ENCODE measurements around the gene UNC5A. TPM values are rescaled to one million over a fixed set of nuclear protein-coding genes. Genes with fewer than 3 reads are reported as not detected.

Gene UNC5A
- total RNA-seq, 1 experiment from 2014 or later, result 10.1 TPM

- Histone ChIP-seq H3K27me3 (ENCODE audit: insufficient read depth, low read length) (no peaks in the 10 kb centered on the region), H3K4me1 (ENCODE audit: control insufficient read depth in 1 of 2, insufficient read depth in 2 of 2, low read length in 2 of 2) (peaks cover 34 to 45% of the 10 kb centered on the region in 2 experiments), H4K20me1 (ENCODE audit: insufficient read depth) (no peaks in the 10 kb centered on the region), H3K36me3 (ENCODE audit: control insufficient read depth in 1 of 2, insufficient read depth in 2 of 2, low read length in 2 of 2) (no peaks in the 10 kb centered on the region), H3K4me2 (ENCODE audit: low read length) (peak overlapping the region; percentile 91), H3K27ac (ENCODE audit: low read depth, low read length) (no peak overlapping the region), H3K9me2 (ENCODE audit: insufficient read depth) (no peaks in the 10 kb centered on the region), H3K79me2 (ENCODE audit: insufficient read depth, low read length) (no peaks in the 10 kb centered on the region), H3K9me3 (ENCODE audit: control insufficient read depth in 1 of 2, insufficient read depth in 1 of 2, low read depth in 1 of 2, low read length in 2 of 2) (no peaks in the 10 kb centered on the region), H2AFZ (ENCODE audit: low read depth, low read length, poor library complexity, severe bottlenecking) (no peak overlapping the region), H3K4me3 (replicated peaks in 1 of 2; ENCODE audit: low read depth in 1 of 2, low read length in 2 of 2) (no peak overlapping the region), H3K9ac (ENCODE audit: low read length) (no peak overlapping the region)
- intact Hi-C loops (cut with micrococcal nuclease), result loop anchor here (5.0 kb wide), 1 partner anchor 162 kb away; no protein-coding TSS in a partner anchor
- BruUV-seq (replicated peaks), result no TSS peak
- ATAC-seq (0 out of 2 replicates have a peak, but pooled peaks have one; percentile 23), DNase-seq (ENCODE audit: low read depth, low spot score) (no peak)
- RAD21 ChIA-PET (ENCODE audit: low non-redundant PET in 1 of 2, low total read pairs in 2 of 2, uncharacterized antibody in 2 of 2, unreplicated experiment in 2 of 2), result no interaction called here
- TF ChIP-seq RAD21 (IDR thresholded peaks at IDR 0.05; ENCODE audit: low read depth) (no peak), ELF1 (IDR thresholded peaks at IDR 0.05; ENCODE audit: borderline replicate concordance, low read depth) (no peak), CTCF (IDR thresholded peaks at IDR 0.05 in 2 of 3, conservative IDR thresholded peaks at IDR 0.05 in 1 of 3; ENCODE audit: borderline replicate concordance in 1 of 3, insufficient read depth in 1 of 3, low read depth in 2 of 3, low read length in 2 of 3) (no peak), CBX3 (IDR thresholded peaks at IDR 0.05; ENCODE audit: low read depth) (no peak), ZNF274 (IDR thresholded peaks at IDR 0.05; ENCODE audit: low read depth, low read length) (no peak), POLR2AphosphoS5 (IDR thresholded peaks at IDR 0.05; ENCODE audit: low read depth, low read length) (no peak), POLR2A (IDR thresholded peaks at IDR 0.05; ENCODE audit: borderline replicate concordance, extremely low read depth, insufficient read depth, insufficient read length) (no peak), SRF (IDR thresholded peaks at IDR 0.05; ENCODE audit: low read depth) (no peak), JUND (IDR thresholded peaks at IDR 0.05) (no peak), CEBPB (IDR thresholded peaks at IDR 0.05; ENCODE audit: low read depth) (no peak), ZFX (IDR thresholded peaks at IDR 0.05) (no peak), ATF3 (IDR thresholded peaks at IDR 0.05) (no peak), MAX (IDR thresholded peaks at IDR 0.05) (no peak), YY1 (IDR thresholded peaks at IDR 0.05; ENCODE audit: extremely low read depth, insufficient replicate concordance, low read depth, low read length) (no peak), REST (IDR thresholded peaks at IDR 0.05; ENCODE audit: low read depth) (no peak), EZH2phosphoT487 (IDR thresholded peaks at IDR 0.05; ENCODE audit: borderline replicate concordance) (no peak)
- CTCF ChIA-PET, result interaction anchor here (1.3 kb wide), 1 partner anchor 12 kb away, joined by 3 read pairs; no protein-coding TSS in a partner anchor
- POLR2A ChIA-PET, result no interaction called here
Measured at GRCh38 chr5:176823869-176824412, 13.6 kb downstream of the UNC5A start.
